Astrocyte (in vitro differentiated cells and primary cell): ENCODE results near the gene NSUN3. TPM values are rescaled to one million over a fixed set of nuclear protein-coding genes. Genes with fewer than 3 reads are reported as not detected.
A peak's percentile ranks its signal among the peaks of the same experiment; 100 is the strongest.
"Not testable (repeated sequence)": the region's sequence is repeated elsewhere in the genome, so short reads cannot be mapped to it uniquely, and the experiment has no call there.

Experiments used
- DNase-seq: peaks from one replicate; pipeline ENCODE4 v3.0.0-alpha.2; 2010; ENCODE audit warnings: low read depth
- FAIRE-seq: peaks from 2 replicates; lab custom pipeline; 2011; peaks lifted over from hg19 to GRCh38; lab: Jason Lieb, UNC
- H2AFZ ChIP-seq: 2 replicates; pipeline ENCODE4 v1.6.0; 2012; ENCODE audit warnings: low read depth, low read length, inconsistent platforms
- H3K27ac ChIP-seq: 2 replicates; pipeline ENCODE4 v1.5.1; 2011; ENCODE audit warnings: low read depth, low read length, inconsistent platforms
- H3K27me3 ChIP-seq: 2 replicates; pipeline ENCODE4 v1.6.0; 2011; ENCODE audit warnings: low read length, inconsistent platforms; ENCODE audit not compliant: insufficient read depth
- H3K36me3 ChIP-seq: 2 replicates; pipeline ENCODE4 v1.5.1; 2011; ENCODE audit warnings: low read length, inconsistent platforms; ENCODE audit not compliant: insufficient read depth
- H3K4me1 ChIP-seq: 2 replicates; pipeline ENCODE4 v1.5.1; 2011; ENCODE audit warnings: low read length, inconsistent platforms; ENCODE audit not compliant: insufficient read depth
- H3K4me2 ChIP-seq: 2 replicates; pipeline ENCODE4 v1.6.0; 2012; ENCODE audit warnings: low read length, inconsistent platforms
- H3K4me3 ChIP-seq: 2 replicates; pipeline ENCODE4 v1.5.1; 2011; ENCODE audit warnings: low read depth, mild to moderate bottlenecking, low read length, inconsistent platforms; ENCODE audit not compliant: insufficient read depth
- H3K79me2 ChIP-seq: 2 replicates; pipeline ENCODE4 v1.6.0; 2012; ENCODE audit warnings: mild to moderate bottlenecking, low read length, inconsistent platforms; ENCODE audit not compliant: insufficient read depth
- H3K9ac ChIP-seq: 2 replicates; pipeline ENCODE4 v1.6.0; 2012; ENCODE audit warnings: mild to moderate bottlenecking, low read length, inconsistent platforms
- H3K9me3 ChIP-seq: 2 replicates; pipeline ENCODE4 v1.5.1; 2012; ENCODE audit warnings: low read depth, mild to moderate bottlenecking, low read length, inconsistent platforms; ENCODE audit not compliant: insufficient read depth
- H4K20me1 ChIP-seq: 2 replicates; pipeline ENCODE4 v1.6.0; 2012; ENCODE audit warnings: low read length, inconsistent platforms; ENCODE audit not compliant: insufficient read depth
- H3K27ac Mint-ChIP-seq: one replicate; pipeline ENCODE4 v1.8.0; 2021; ENCODE audit warnings: mild to moderate bottlenecking, mixed read lengths; ENCODE audit not compliant: unreplicated experiment
- H3K27me3 Mint-ChIP-seq: one replicate; pipeline ENCODE4 v1.8.0; 2021; ENCODE audit warnings: low read depth, mixed read lengths; ENCODE audit not compliant: unreplicated experiment
- H3K36me3 Mint-ChIP-seq: one replicate; pipeline ENCODE4 v1.8.0; 2021; ENCODE audit warnings: low read depth, mixed read lengths; ENCODE audit not compliant: unreplicated experiment
- H3K4me1 Mint-ChIP-seq: one replicate; pipeline ENCODE4 v1.8.0; 2021; ENCODE audit warnings: low read depth, mixed read lengths; ENCODE audit not compliant: unreplicated experiment
- H3K4me3 Mint-ChIP-seq: one replicate; pipeline ENCODE4 v1.8.0; 2021; ENCODE audit warnings: mild to moderate bottlenecking, moderate library complexity, mixed read lengths; ENCODE audit not compliant: unreplicated experiment
- H3K9me3 Mint-ChIP-seq: one replicate; pipeline ENCODE4 v1.8.0; 2021; ENCODE audit warnings: mild to moderate bottlenecking, mixed read lengths; ENCODE audit not compliant: unreplicated experiment
- CTCF ChIP-seq: IDR thresholded peaks from 2 replicates; pipeline ENCODE4 v1.5.1; 2011; ENCODE audit warnings: low read depth, mild to moderate bottlenecking, inconsistent platforms, low read length, moderate library complexity; ENCODE audit not compliant: insufficient read depth
- EZH2 ChIP-seq: IDR thresholded peaks from 2 replicates; pipeline ENCODE4 v1.6.1; 2012; ENCODE audit warnings: mild to moderate bottlenecking, low read length, inconsistent platforms; ENCODE audit not compliant: insufficient read depth
- total RNA-seq: library from RNA; stranded (reverse); gene quantifications from 2 replicates; pipeline ENCODE4 v1.2.1, GENCODE V29; 2021

Gene NSUN3
- total RNA-seq, 1 donor from 2014 or later: 10.3 TPM

GRCh38 chr3:94076055-94076454 is 13.2 kb downstream of the NSUN3 start:
- Histone ChIP-seq H2AFZ (no peak overlapping the region), H3K4me1 (peaks cover 5% of the 10 kb centered on the region), H3K9ac (no peak overlapping the region), H4K20me1 (no peaks in the 10 kb centered on the region), H3K36me3 (no peaks in the 10 kb centered on the region), H3K27ac (peak overlapping the region; percentile 1), H3K4me3 (no peak overlapping the region), H3K9me3 (no peaks in the 10 kb centered on the region), H3K27me3 (no peaks in the 10 kb centered on the region), H3K79me2 (peaks cover 25% of the 10 kb centered on the region), H3K4me2 (peak overlapping the region; percentile 25)
- no peak for FAIRE-seq
- Mint-ChIP-seq H3K9me3 (peaks cover 8% of the 10 kb centered on the region), H3K27me3 (no peaks in the 10 kb centered on the region), H3K4me3 (no peak overlapping the region), H3K4me1 (peaks cover 9% of the 10 kb centered on the region), H3K36me3 (peaks cover 11% of the 10 kb centered on the region), H3K27ac (peak overlapping the region; percentile 54)
- peak; percentile 67 for DNase-seq
- TF ChIP-seq CTCF (no peak), EZH2 (no peak)

- not testable (repeated sequence) for FAIRE-seq, H3K27me3 ChIP-seq, H3K9me3 Mint-ChIP-seq, H3K9ac ChIP-seq, H4K20me1 ChIP-seq, H3K36me3 ChIP-seq, H3K79me2 ChIP-seq, H3K27me3 Mint-ChIP-seq, H3K4me1 ChIP-seq, H3K4me3 Mint-ChIP-seq, H3K27ac ChIP-seq, H2AFZ ChIP-seq, H3K36me3 Mint-ChIP-seq, H3K27ac Mint-ChIP-seq, H3K4me1 Mint-ChIP-seq, DNase-seq, H3K4me3 ChIP-seq, H3K4me2 ChIP-seq, H3K9me3 ChIP-seq
Observed at GRCh38 chr3:94080552-94080951, 17.7 kb downstream of the NSUN3 start.

GRCh38 chr3:94081884-94082283 is 19.0 kb downstream of the NSUN3 start:
- no peak overlapping the region for H3K4me3 Mint-ChIP-seq
- H4K20me1 ChIP-seq: no peaks in the 10 kb centered on the region

More at GRCh38 chr3:94081884-94082283, 19.0 kb downstream of the NSUN3 start:
- Mint-ChIP-seq H3K27ac (no peak overlapping the region), H3K9me3 (peaks cover 3% of the 10 kb centered on the region), H3K36me3 (peaks cover 5% of the 10 kb centered on the region), H3K27me3 (no peaks in the 10 kb centered on the region), H3K4me1 (peaks cover 2% of the 10 kb centered on the region)
- Histone ChIP-seq H3K4me3 (no peak overlapping the region), H3K4me2 (no peak overlapping the region), H2AFZ (no peak overlapping the region), H3K4me1 (no peaks in the 10 kb centered on the region), H3K27ac (no peak overlapping the region), H3K9ac (no peak overlapping the region), H3K9me3 (no peaks in the 10 kb centered on the region), H3K27me3 (no peaks in the 10 kb centered on the region), H3K36me3 (peaks cover 4% of the 10 kb centered on the region), H3K79me2 (peaks cover 4% of the 10 kb centered on the region)
- DNase-seq: no peak
- TF ChIP-seq EZH2 (no peak), CTCF (no peak)
- FAIRE-seq: no peak
